Raji (cell line): ENCODE measurements around the gene ANXA4.

ENCODE experiments used
- POLR2A ChIP-seq: IDR thresholded peaks from 2 replicates; pipeline ENCODE4 v1.6.1; 2011; ENCODE audit warnings: low read depth, low read length, control low read depth; ENCODE audit not compliant: insufficient read depth

The ANXA4 gene

GRCh38 chr2:69764286-69765095 is 22.6 kb downstream of the ANXA4 start:
- no peak for TF ChIP-seq POLR2A

GRCh38 chr2:69765096-69765380 is 23.1 kb downstream of the ANXA4 start:
- TF ChIP-seq POLR2A, result no peak

- TF ChIP-seq POLR2A, result no peak
These were observed 24.1 kb downstream of the ANXA4 start for GRCh38 chr2:69766014-69766413.

- TF ChIP-seq POLR2A, result no peak
These were observed 25.1 kb downstream of the ANXA4 start for GRCh38 chr2:69767034-69767433.

- TF ChIP-seq POLR2A, result no peak
These were observed 26.3 kb downstream of the ANXA4 start for GRCh38 chr2:69768235-69768634.

GRCh38 chr2:69768789-69769188 is 26.9 kb downstream of the ANXA4 start:
- TF ChIP-seq POLR2A, result no peak

GRCh38 chr2:69769272-69769671 is 27.3 kb downstream of the ANXA4 start:
- no peak for TF ChIP-seq POLR2A

- TF ChIP-seq POLR2A, result no peak
These were observed 28.3 kb downstream of the ANXA4 start for GRCh38 chr2:69770193-69770702.

- TF ChIP-seq POLR2A, result no peak
These were observed 28.8 kb downstream of the ANXA4 start for GRCh38 chr2:69770747-69771146.

- no peak for TF ChIP-seq POLR2A
These were observed 29.5 kb downstream of the ANXA4 start for GRCh38 chr2:69771461-69771860.

GRCh38 chr2:69773206-69773605 is 31.3 kb downstream of the ANXA4 start:
- no peak for TF ChIP-seq POLR2A

GRCh38 chr2:69774984-69775982 is 33.3 kb downstream of the ANXA4 start:
- no peak for TF ChIP-seq POLR2A

- TF ChIP-seq POLR2A, result no peak
These were observed 35.2 kb downstream of the ANXA4 start for GRCh38 chr2:69776886-69777785.

GRCh38 chr2:69777786-69778105 is 35.8 kb downstream of the ANXA4 start:
- TF ChIP-seq POLR2A, result no peak
